ENCODE measurements around the gene ZNF423.

The ZNF423 gene

GRCh38 chr16:49849037-49849753, 6.7 kb downstream of the ZNF423 start:
- no peak for DNase-seq (ENCODE audit: low read depth in 2 of 2)

GRCh38 chr16:49848530-49848929, 7.4 kb downstream of the ZNF423 start:
- DNase-seq (ENCODE audit: low read depth in 2 of 2): no peak

GRCh38 chr16:49846800-49847199, 9.1 kb downstream of the ZNF423 start:
- DNase-seq (ENCODE audit: low read depth in 2 of 2): no peak

- DNase-seq (ENCODE audit: low read depth in 2 of 2): no peak
Measured at GRCh38 chr16:49844359-49844758, 11.6 kb downstream of the ZNF423 start.

- no peak for DNase-seq (ENCODE audit: low read depth in 2 of 2)
Measured at GRCh38 chr16:49843758-49844157, 12.2 kb downstream of the ZNF423 start.

GRCh38 chr16:49842972-49843371, 12.9 kb downstream of the ZNF423 start:
- no peak for DNase-seq (ENCODE audit: low read depth in 2 of 2)

- DNase-seq (ENCODE audit: low read depth in 2 of 2): no peak
Measured at GRCh38 chr16:49839017-49839825, 16.7 kb downstream of the ZNF423 start.

GRCh38 chr16:49838441-49839016, 17.4 kb downstream of the ZNF423 start:
- no peak for DNase-seq (ENCODE audit: low read depth in 2 of 2)

- no peak for DNase-seq (ENCODE audit: low read depth in 2 of 2)
Measured at GRCh38 chr16:49837688-49838410, 18.1 kb downstream of the ZNF423 start.

- no peak for DNase-seq (ENCODE audit: low read depth in 2 of 2)
Measured at GRCh38 chr16:49836668-49837067, 19.2 kb downstream of the ZNF423 start.

- DNase-seq (ENCODE audit: low read depth in 2 of 2): no peak
Measured at GRCh38 chr16:49836218-49836617, 19.7 kb downstream of the ZNF423 start.

GRCh38 chr16:49835161-49835777, 20.6 kb downstream of the ZNF423 start:
- no peak for DNase-seq (ENCODE audit: low read depth in 2 of 2)

- DNase-seq (ENCODE audit: low read depth in 2 of 2): no peak
Measured at GRCh38 chr16:49834531-49835151, 21.3 kb downstream of the ZNF423 start.

GRCh38 chr16:49833796-49834530, 21.9 kb downstream of the ZNF423 start:
- DNase-seq (ENCODE audit: low read depth in 2 of 2): no peak

- DNase-seq (ENCODE audit: low read depth in 2 of 2): no peak
Measured at GRCh38 chr16:49833085-49833484, 22.8 kb downstream of the ZNF423 start.

GRCh38 chr16:49832177-49832576, 23.7 kb downstream of the ZNF423 start:
- DNase-seq (ENCODE audit: low read depth in 2 of 2): no peak

- DNase-seq (ENCODE audit: low read depth in 2 of 2): no peak
Measured at GRCh38 chr16:49830873-49831272, 25.0 kb downstream of the ZNF423 start.

- no peak for DNase-seq (ENCODE audit: low read depth in 2 of 2)
Measured at GRCh38 chr16:49828533-49829267, 27.2 kb downstream of the ZNF423 start.

- DNase-seq (ENCODE audit: low read depth in 2 of 2): no peak
Measured at GRCh38 chr16:49827805-49828438, 28.0 kb downstream of the ZNF423 start.

Measured in stimulated activated CD4-positive, alpha-beta T cell treated with anti-CD3 and anti-CD28 coated beads, Interleukin-12 subunit alpha, Interleukin-12 subunit beta, amount 100 ng/mL, for 24 hours (primary cell).